ENCODE results near the gene INF2. TPM values are rescaled to one million over a fixed set of nuclear protein-coding genes. Genes with fewer than 3 reads are reported as not detected.

INF2 gene
- total RNA-seq, 1 experiment from 2014 or later, result 113 TPM

DNA sequence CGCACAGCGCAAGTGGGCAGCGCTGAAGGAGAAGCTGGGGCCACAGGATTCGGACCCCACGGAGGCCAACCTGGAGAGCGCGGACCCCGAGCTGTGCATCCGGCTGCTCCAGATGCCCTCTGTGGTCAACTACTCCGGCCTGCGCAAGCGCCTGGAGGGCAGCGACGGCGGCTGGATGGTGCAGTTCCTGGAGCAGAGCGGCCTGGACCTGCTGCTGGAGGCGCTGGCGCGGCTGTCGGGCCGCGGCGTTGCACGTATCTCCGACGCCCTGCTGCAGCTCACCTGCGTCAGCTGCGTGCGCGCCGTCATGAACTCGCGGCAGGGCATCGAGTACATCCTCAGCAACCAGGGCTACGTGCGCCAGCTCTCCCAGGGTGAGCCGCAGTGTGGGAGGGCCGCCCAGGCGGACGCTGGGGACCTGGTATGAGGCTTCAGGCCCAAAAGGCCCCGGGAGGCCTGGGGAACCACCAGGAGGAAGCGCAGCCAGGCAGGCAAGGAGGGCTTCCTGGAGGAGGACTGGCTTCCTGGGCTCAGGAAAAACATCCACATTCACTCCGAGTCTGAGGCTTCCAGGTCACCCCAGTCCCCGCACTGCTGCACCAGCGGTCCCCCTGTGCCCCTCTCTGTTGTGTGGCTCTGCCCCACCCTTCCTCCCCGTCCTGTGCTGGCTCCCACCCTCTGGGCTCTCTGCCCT lies 12.1 kb downstream of the INF2 start:
- H3K36me3 ChIP-seq (ENCODE audit: low read depth), result peaks cover 3% of the 10 kb centered on the region; the same call in 1 of the 2 replicates
- H3K4me2 ChIP-seq, result no peak overlapping the region
- peaks cover 25% of the 10 kb centered on the region for H4K20me1 ChIP-seq (ENCODE audit: insufficient read depth)
- BruUV-seq (replicated peaks), result no TSS peak
- no peak overlapping the region for H2AFZ ChIP-seq
- no peaks in the 10 kb centered on the region for H3K9me3 ChIP-seq (ENCODE audit: insufficient read depth, low read depth)
- H3K4me1 ChIP-seq (replicated peaks; ENCODE audit: insufficient read depth), result no peaks in the 10 kb centered on the region
- CTCF ChIA-PET, result no interaction called here
- no peak for TF ChIP-seq EZH2 (IDR thresholded peaks at IDR 0.05; ENCODE audit: low read depth)
- TF ChIP-seq, protein P1, sequence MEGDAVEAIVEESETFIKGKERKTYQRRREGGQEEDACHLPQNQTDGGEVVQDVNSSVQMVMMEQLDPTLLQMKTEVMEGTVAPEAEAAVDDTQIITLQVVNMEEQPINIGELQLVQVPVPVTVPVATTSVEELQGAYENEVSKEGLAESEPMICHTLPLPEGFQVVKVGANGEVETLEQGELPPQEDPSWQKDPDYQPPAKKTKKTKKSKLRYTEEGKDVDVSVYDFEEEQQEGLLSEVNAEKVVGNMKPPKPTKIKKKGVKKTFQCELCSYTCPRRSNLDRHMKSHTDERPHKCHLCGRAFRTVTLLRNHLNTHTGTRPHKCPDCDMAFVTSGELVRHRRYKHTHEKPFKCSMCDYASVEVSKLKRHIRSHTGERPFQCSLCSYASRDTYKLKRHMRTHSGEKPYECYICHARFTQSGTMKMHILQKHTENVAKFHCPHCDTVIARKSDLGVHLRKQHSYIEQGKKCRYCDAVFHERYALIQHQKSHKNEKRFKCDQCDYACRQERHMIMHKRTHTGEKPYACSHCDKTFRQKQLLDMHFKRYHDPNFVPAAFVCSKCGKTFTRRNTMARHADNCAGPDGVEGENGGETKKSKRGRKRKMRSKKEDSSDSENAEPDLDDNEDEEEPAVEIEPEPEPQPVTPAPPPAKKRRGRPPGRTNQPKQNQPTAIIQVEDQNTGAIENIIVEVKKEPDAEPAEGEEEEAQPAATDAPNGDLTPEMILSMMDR (conservative IDR thresholded peaks at IDR 0.05), result no peak
- intact Hi-C loops (cut with micrococcal nuclease; ENCODE audit: unreplicated experiment), result no loop called here
- H3K79me2 ChIP-seq (ENCODE audit: low read depth), result no peaks in the 10 kb centered on the region
- no peak overlapping the region for H3K4me3 ChIP-seq
- H3K9me2 ChIP-seq (ENCODE audit: insufficient read depth), result no peaks in the 10 kb centered on the region
- POLR2A ChIA-PET (ENCODE audit: unreplicated experiment), result no interaction called here
- H3K27me3 ChIP-seq (ENCODE audit: insufficient read depth, low read depth), result no peaks in the 10 kb centered on the region
- no peak for DNase-seq
- H3F3A ChIP-seq (ENCODE audit: insufficient read depth, low read depth), result peaks cover 7% of the 10 kb centered on the region; the same call in 1 of the 2 replicates
- H3K27ac ChIP-seq, result no peak overlapping the region

DNA sequence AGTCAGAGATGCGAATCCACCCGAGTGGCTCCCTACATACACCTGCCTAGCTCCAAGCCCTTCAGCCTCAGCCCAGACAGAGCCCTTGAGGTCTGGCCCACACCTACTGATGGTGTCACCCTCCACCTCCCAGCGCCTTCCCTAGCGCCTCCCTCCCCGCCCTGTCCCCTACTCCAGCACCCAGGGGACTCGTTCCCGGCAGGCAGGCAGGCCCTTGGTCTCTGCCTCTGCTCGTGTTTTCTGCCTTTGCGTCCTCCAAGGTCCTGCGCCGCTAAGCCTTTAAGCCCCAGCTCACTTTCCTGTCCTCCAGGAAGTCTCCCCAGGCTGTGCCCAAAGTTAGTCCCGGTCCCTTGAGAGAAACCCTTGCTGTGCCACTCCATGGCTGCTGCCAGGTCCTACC lies 12.7 kb downstream of the INF2 start:
- BruUV-seq (replicated peaks), result no TSS peak
- H3K79me2 ChIP-seq (ENCODE audit: low read depth), result no peaks in the 10 kb centered on the region
- CTCF ChIA-PET, result no interaction called here
- no peak overlapping the region for H2AFZ ChIP-seq
- peaks cover 25% of the 10 kb centered on the region for H4K20me1 ChIP-seq (ENCODE audit: insufficient read depth)
- H3K4me3 ChIP-seq, result no peak overlapping the region
- no peak overlapping the region for H3K27ac ChIP-seq
- no peaks in the 10 kb centered on the region for H3K4me1 ChIP-seq (replicated peaks; ENCODE audit: insufficient read depth)
- no peak for DNase-seq
- TF ChIP-seq EZH2 (IDR thresholded peaks at IDR 0.05; ENCODE audit: low read depth), result no peak
- TF ChIP-seq, protein P1 (conservative IDR thresholded peaks at IDR 0.05), result no peak
- no peaks in the 10 kb centered on the region for H3K27me3 ChIP-seq (ENCODE audit: insufficient read depth, low read depth)
- H3F3A ChIP-seq (ENCODE audit: insufficient read depth, low read depth), result peaks cover 7% of the 10 kb centered on the region; the same call in 1 of the 2 replicates
- H3K9me2 ChIP-seq (ENCODE audit: insufficient read depth), result no peaks in the 10 kb centered on the region
- H3K36me3 ChIP-seq (ENCODE audit: low read depth), result peaks cover 3% of the 10 kb centered on the region; the same call in 1 of the 2 replicates
- H3K4me2 ChIP-seq, result no peak overlapping the region
- H3K9me3 ChIP-seq (ENCODE audit: insufficient read depth, low read depth), result no peaks in the 10 kb centered on the region
- POLR2A ChIA-PET (ENCODE audit: unreplicated experiment), result no interaction called here
- intact Hi-C loops (cut with micrococcal nuclease; ENCODE audit: unreplicated experiment), result no loop called here

DNA sequence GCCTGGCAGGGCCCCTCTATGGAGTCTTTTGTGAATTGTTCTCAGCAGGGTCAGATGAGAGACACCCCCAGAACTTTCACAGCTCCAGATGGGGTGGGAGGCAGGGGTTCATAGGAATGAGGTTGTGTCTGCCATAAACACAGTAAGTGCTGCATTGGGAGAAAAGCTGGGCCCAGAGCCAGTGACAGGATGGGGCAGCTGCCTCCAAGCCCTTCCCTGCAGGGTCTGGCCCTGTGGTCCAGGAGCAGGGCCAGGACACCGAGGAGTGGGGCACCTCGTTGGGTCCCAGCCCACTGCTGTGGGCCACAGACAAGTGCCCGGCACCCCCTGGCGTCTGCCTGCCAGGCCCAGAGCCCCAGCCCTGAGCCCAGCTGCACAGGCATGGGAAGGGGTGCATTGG lies 13.3 kb downstream of the INF2 start:
- Histone ChIP-seq H3K9me2 (ENCODE audit: insufficient read depth) (no peaks in the 10 kb centered on the region), H3F3A (ENCODE audit: insufficient read depth, low read depth) (peaks cover 7% of the 10 kb centered on the region; the same call in 1 of the 2 replicates), H3K9me3 (ENCODE audit: insufficient read depth, low read depth) (no peaks in the 10 kb centered on the region), H4K20me1 (ENCODE audit: insufficient read depth) (peaks cover 21% of the 10 kb centered on the region), H3K4me3 (no peak overlapping the region), H3K36me3 (ENCODE audit: low read depth) (peaks cover 3% of the 10 kb centered on the region; the same call in 1 of the 2 replicates), H3K27ac (no peak overlapping the region), H3K4me1 (replicated peaks; ENCODE audit: insufficient read depth) (no peaks in the 10 kb centered on the region), H2AFZ (no peak overlapping the region), H3K79me2 (ENCODE audit: low read depth) (no peaks in the 10 kb centered on the region), H3K4me2 (no peak overlapping the region), H3K27me3 (ENCODE audit: insufficient read depth, low read depth) (no peaks in the 10 kb centered on the region)
- no TSS peak for BruUV-seq (replicated peaks)
- ChIA-PET POLR2A (ENCODE audit: unreplicated experiment) (no interaction called here), CTCF (no interaction called here)
- no peak for TF ChIP-seq EZH2 (IDR thresholded peaks at IDR 0.05; ENCODE audit: low read depth)
- TF ChIP-seq, protein P1 (conservative IDR thresholded peaks at IDR 0.05), result no peak
- intact Hi-C loops (cut with micrococcal nuclease; ENCODE audit: unreplicated experiment), result no loop called here
- no peak for DNase-seq

Data from PC-9 (cell line).